Measurements from ENCODE around the gene SPOP.

DNA sequence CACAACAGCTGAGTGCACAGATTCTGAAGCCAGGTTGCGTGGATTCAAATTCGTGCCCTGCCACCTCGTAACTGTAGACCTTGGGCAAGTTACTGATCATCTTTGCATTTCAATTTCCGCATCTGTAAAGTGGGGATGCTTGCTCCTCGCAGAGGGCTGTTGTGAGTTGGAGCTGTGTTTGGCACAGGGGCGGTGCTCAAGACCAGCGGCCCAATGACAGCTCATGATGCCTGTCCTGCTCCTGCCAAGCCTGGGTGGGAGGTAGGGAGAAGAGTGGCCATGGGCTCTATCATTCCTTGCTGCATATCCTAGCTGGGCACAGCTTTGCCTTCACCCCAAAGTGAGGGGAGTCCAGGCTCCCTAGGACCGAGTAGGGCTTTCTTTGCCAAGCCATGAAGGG, 89.6 kb downstream of the SPOP start:
- TF ChIP-seq, protein P1, sequence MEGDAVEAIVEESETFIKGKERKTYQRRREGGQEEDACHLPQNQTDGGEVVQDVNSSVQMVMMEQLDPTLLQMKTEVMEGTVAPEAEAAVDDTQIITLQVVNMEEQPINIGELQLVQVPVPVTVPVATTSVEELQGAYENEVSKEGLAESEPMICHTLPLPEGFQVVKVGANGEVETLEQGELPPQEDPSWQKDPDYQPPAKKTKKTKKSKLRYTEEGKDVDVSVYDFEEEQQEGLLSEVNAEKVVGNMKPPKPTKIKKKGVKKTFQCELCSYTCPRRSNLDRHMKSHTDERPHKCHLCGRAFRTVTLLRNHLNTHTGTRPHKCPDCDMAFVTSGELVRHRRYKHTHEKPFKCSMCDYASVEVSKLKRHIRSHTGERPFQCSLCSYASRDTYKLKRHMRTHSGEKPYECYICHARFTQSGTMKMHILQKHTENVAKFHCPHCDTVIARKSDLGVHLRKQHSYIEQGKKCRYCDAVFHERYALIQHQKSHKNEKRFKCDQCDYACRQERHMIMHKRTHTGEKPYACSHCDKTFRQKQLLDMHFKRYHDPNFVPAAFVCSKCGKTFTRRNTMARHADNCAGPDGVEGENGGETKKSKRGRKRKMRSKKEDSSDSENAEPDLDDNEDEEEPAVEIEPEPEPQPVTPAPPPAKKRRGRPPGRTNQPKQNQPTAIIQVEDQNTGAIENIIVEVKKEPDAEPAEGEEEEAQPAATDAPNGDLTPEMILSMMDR (IDR thresholded peaks at IDR 0.05 in 2 of 3, conservative IDR thresholded peaks at IDR 0.05 in 1 of 3; ENCODE audit: insufficient read depth in 2 of 3, low read depth in 1 of 3, low read length in 3 of 3): no peak
- TF ChIP-seq JUND (IDR thresholded peaks at IDR 0.05; ENCODE audit: borderline replicate concordance, low read depth, low read length): no peak
- no peak for TF ChIP-seq JUND (tag; IDR thresholded peaks at IDR 0.05; ENCODE audit: borderline replicate concordance, low read depth, low read length)
